ENCODE data around the gene AATK. TPM values are rescaled to one million over a fixed set of nuclear protein-coding genes. Genes with fewer than 3 reads are reported as not detected.

AATK gene
- total and polyA plus RNA-seq, 2 experiments from 2014 or later, result 5.7 to 6.3 TPM

- no peak overlapping the region for H2AFZ ChIP-seq
- H3K27ac ChIP-seq, result no peak overlapping the region
- no peaks in the 10 kb centered on the region for H3K9me2 ChIP-seq (replicated peaks; ENCODE audit: insufficient read depth)
- H3K4me1 ChIP-seq (ENCODE audit: insufficient read depth), result no peaks in the 10 kb centered on the region
- TF ChIP-seq CTCF (IDR thresholded peaks at IDR 0.05; ENCODE audit: poor library complexity) (no peak), EZH2 (IDR thresholded peaks at IDR 0.05; ENCODE audit: borderline replicate concordance) (no peak), EZH2phosphoT487 (IDR thresholded peaks at IDR 0.05; ENCODE audit: low read depth, severe bottlenecking, unreplicated experiment) (no peak)
- WGBS (ENCODE audit: low lambda C conversion rate, missing lambda C conversion rate), result 96% methylated on average over 11 of the region's 11 CpGs
- H3K27me3 ChIP-seq, result no peaks in the 10 kb centered on the region
- no peaks in the 10 kb centered on the region for H3K79me2 ChIP-seq
- no peaks in the 10 kb centered on the region for H3K36me3 ChIP-seq (replicated peaks; ENCODE audit: insufficient read depth, low read depth)
- DNase-seq (ENCODE audit: low spot score), result no peak
- H3K4me2 ChIP-seq, result no peak overlapping the region
- H3K4me3 ChIP-seq, result no peak overlapping the region
- H4K20me1 ChIP-seq (ENCODE audit: insufficient read depth, poor library complexity, severe bottlenecking), result no peaks in the 10 kb centered on the region
- no peaks in the 10 kb centered on the region for H3K9me3 ChIP-seq (ENCODE audit: low read depth)
Measured at GRCh38 chr17:81115219-81115618, 50.8 kb downstream of the AATK start.

- H3K27me3 ChIP-seq, result no peaks in the 10 kb centered on the region
- H4K20me1 ChIP-seq (ENCODE audit: insufficient read depth, poor library complexity, severe bottlenecking), result no peaks in the 10 kb centered on the region
- no peak overlapping the region for H3K4me2 ChIP-seq
- no peaks in the 10 kb centered on the region for H3K4me1 ChIP-seq (ENCODE audit: insufficient read depth)
- 76% methylated on average over 19 of the region's 19 CpGs for WGBS (ENCODE audit: low lambda C conversion rate, missing lambda C conversion rate)
- H3K27ac ChIP-seq, result no peak overlapping the region
- no peak overlapping the region for H3K4me3 ChIP-seq
- TF ChIP-seq EZH2phosphoT487 (IDR thresholded peaks at IDR 0.05; ENCODE audit: low read depth, severe bottlenecking, unreplicated experiment), result no peak
- no peak for TF ChIP-seq EZH2 (IDR thresholded peaks at IDR 0.05; ENCODE audit: borderline replicate concordance)
- TF ChIP-seq CTCF (IDR thresholded peaks at IDR 0.05; ENCODE audit: poor library complexity), result no peak
- no peaks in the 10 kb centered on the region for H3K36me3 ChIP-seq (replicated peaks; ENCODE audit: insufficient read depth, low read depth)
- H3K9me3 ChIP-seq (ENCODE audit: low read depth), result no peaks in the 10 kb centered on the region
- no peak for DNase-seq (ENCODE audit: low spot score)
- no peaks in the 10 kb centered on the region for H3K79me2 ChIP-seq
- H2AFZ ChIP-seq, result no peak overlapping the region
- H3K9me2 ChIP-seq (replicated peaks; ENCODE audit: insufficient read depth), result no peaks in the 10 kb centered on the region
Measured at GRCh38 chr17:81114351-81115093, 51.5 kb downstream of the AATK start.

- Histone ChIP-seq H3K4me1 (ENCODE audit: insufficient read depth) (no peaks in the 10 kb centered on the region), H3K27me3 (no peaks in the 10 kb centered on the region), H3K27ac (no peak overlapping the region), H3K79me2 (no peaks in the 10 kb centered on the region), H3K4me2 (no peak overlapping the region), H3K9me3 (ENCODE audit: low read depth) (no peaks in the 10 kb centered on the region), H3K9me2 (replicated peaks; ENCODE audit: insufficient read depth) (no peaks in the 10 kb centered on the region), H3K36me3 (replicated peaks; ENCODE audit: insufficient read depth, low read depth) (no peaks in the 10 kb centered on the region), H4K20me1 (ENCODE audit: insufficient read depth, poor library complexity, severe bottlenecking) (no peaks in the 10 kb centered on the region), H2AFZ (no peak overlapping the region), H3K4me3 (no peak overlapping the region)
- WGBS (ENCODE audit: low lambda C conversion rate, missing lambda C conversion rate), result 93% methylated on average over 18 of the region's 21 CpGs
- DNase-seq (ENCODE audit: low spot score), result no peak
- TF ChIP-seq EZH2 (IDR thresholded peaks at IDR 0.05; ENCODE audit: borderline replicate concordance), result no peak
- no peak for TF ChIP-seq CTCF (IDR thresholded peaks at IDR 0.05; ENCODE audit: poor library complexity)
- no peak for TF ChIP-seq EZH2phosphoT487 (IDR thresholded peaks at IDR 0.05; ENCODE audit: low read depth, severe bottlenecking, unreplicated experiment)
Measured at GRCh38 chr17:81113158-81113724, 52.8 kb downstream of the AATK start.

Measured in hepatocyte (in vitro differentiated cells).